ENCODE results near the gene EGFL6. TPM values are rescaled to one million over a fixed set of nuclear protein-coding genes. Genes with fewer than 3 reads are reported as not detected.

EGFL6 gene
- total RNA-seq, 1 experiment from 2014 or later: not detected

DNA sequence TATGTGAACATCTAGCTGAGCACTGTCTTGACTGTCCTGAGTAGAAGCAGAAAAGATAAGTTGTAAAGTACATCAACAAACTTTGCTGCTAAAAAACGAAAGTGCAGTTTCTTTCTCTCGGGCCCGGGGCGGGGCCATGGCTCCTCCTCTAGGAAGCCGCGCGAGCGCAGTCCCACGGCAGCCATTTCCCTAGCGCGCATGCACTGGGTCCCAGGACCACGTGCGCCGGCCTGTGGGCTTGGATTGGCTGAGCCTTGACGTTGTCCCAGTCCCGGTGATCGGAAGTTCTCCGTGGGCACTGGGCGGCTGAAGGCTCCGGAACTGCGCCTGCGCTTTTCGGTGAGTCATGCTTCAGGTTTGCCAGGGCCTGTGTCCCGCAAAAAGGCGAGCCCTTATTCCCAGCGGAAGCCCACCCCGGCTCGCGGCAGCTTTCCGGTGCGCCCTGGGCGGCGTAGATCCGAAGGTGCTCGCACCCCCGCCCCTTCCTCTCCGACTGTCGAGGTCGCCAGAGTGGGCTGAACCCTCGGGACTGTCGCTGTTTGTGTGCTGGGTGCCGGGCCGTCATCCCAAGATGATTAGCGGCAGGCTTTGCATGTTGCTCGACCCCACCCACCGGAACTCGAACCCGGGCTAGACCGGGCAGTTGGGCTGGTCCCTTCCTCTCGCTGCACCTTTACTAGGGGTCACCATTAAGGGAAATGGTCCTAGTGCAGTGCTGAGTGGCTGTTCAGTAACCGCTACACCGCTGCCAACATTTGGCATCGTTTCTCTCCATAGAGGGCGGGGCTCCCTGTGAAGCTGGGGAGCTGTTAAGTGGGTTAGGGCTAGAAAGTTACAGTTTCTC, 83.7 kb downstream of the EGFL6 start, which contains the start of gene TCEANC:
TSS of gene TCEANC (plus strand) at position 292 of the 844 bp plus-strand sequence. CDS start 9,368 bp downstream, outside the sequence.
- Histone ChIP-seq H3K9me2 (replicated peaks; ENCODE audit: low read length) (no peaks in the 10 kb centered on the region), H4K20me1 (ENCODE audit: low read length) (no peaks in the 10 kb centered on the region), H3K9me3 (ENCODE audit: low read length) (no peaks in the 10 kb centered on the region), H2AFZ (ENCODE audit: low read length) (peak within 1 kb of the TSS; percentile 96), H3K27ac (ENCODE audit: low read length) (peak within 1 kb of the TSS; percentile 98), H3K36me3 (ENCODE audit: low read depth, low read length) (no peaks in the 10 kb centered on the region), H3K27me3 (ENCODE audit: low read length) (no peaks in the 10 kb centered on the region), H3K4me2 (ENCODE audit: low read length) (peak within 1 kb of the TSS; percentile 91), H3K4me1 (ENCODE audit: insufficient read depth, low read length) (peaks cover 28% of the 10 kb centered on the region), H3K9ac (ENCODE audit: low read length) (peak within 1 kb of the TSS; percentile 92), H3K79me2 (ENCODE audit: low read length) (no peaks in the 10 kb centered on the region), H3K4me3 (ENCODE audit: low read length) (peak within 1 kb of the TSS; percentile 82), H3F3A (ENCODE audit: low read length, unreplicated experiment) (peaks cover 5% of the 10 kb centered on the region)
- DNase-seq (peak; percentile 97), ATAC-seq (peak; percentile 93)
- intact Hi-C loops (cut with micrococcal nuclease): loop anchor here (1.0 to 10.0 kb wide), 3 partner anchors 82 to 678 kb away; partner anchors contain the start of genes OFD1, TMSB4X and TRAPPC2
- CTCF ChIA-PET: no interaction called here
- TF ChIP-seq, protein P1, sequence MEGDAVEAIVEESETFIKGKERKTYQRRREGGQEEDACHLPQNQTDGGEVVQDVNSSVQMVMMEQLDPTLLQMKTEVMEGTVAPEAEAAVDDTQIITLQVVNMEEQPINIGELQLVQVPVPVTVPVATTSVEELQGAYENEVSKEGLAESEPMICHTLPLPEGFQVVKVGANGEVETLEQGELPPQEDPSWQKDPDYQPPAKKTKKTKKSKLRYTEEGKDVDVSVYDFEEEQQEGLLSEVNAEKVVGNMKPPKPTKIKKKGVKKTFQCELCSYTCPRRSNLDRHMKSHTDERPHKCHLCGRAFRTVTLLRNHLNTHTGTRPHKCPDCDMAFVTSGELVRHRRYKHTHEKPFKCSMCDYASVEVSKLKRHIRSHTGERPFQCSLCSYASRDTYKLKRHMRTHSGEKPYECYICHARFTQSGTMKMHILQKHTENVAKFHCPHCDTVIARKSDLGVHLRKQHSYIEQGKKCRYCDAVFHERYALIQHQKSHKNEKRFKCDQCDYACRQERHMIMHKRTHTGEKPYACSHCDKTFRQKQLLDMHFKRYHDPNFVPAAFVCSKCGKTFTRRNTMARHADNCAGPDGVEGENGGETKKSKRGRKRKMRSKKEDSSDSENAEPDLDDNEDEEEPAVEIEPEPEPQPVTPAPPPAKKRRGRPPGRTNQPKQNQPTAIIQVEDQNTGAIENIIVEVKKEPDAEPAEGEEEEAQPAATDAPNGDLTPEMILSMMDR (conservative IDR thresholded peaks at IDR 0.05; ENCODE audit: low read depth, low read length): no peak
- TF ChIP-seq EZH2phosphoT487 (IDR thresholded peaks at IDR 0.05; ENCODE audit: borderline replicate concordance, low read length) (no peak), EZH2 (IDR thresholded peaks at IDR 0.05; ENCODE audit: low read length, unreplicated experiment) (no peak)
- TSS peak; percentile 74 for BruUV-seq (replicated peaks)
- POLR2A ChIA-PET (ENCODE audit: unreplicated experiment): interaction anchor here (0.7 kb wide), 1 partner anchor 862 kb away, joined by 4 read pairs; no protein-coding TSS in a partner anchor

DNA sequence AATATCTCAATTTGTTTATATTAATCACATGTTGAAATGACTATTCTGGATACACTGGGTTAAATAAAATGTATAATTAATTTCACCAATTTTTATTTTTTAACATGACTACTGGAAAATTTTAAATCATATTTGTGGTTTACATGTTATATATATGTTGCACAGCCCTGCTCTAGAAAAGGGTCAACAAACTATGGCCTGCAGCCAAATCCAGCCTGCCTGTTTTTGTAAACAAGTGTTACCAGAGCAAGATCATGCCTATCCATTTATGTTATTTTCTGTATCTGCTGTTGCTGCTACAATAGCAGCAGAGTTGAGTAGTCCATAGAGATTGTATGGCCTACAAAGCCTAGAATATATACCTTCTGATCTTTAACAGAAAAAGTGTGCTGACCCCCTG, 84.7 kb downstream of the EGFL6 start:
- intact Hi-C loops (cut with micrococcal nuclease): loop anchor here (10.0 kb wide), 1 partner anchor 679 kb away; the partner anchor contains the start of gene TMSB4X
- ChIA-PET CTCF (no interaction called here), POLR2A (ENCODE audit: unreplicated experiment) (no interaction called here)
- no peak overlapping the region for H2AFZ ChIP-seq (ENCODE audit: low read length)
- BruUV-seq (replicated peaks): no TSS peak
- H3F3A ChIP-seq (ENCODE audit: low read length, unreplicated experiment): peaks cover 5% of the 10 kb centered on the region
- H3K79me2 ChIP-seq (ENCODE audit: low read length): no peaks in the 10 kb centered on the region
- peak overlapping the region; percentile 98; the same call in 1 of the 2 replicates for H3K27ac ChIP-seq (ENCODE audit: low read length)
- H3K9ac ChIP-seq (ENCODE audit: low read length): peak overlapping the region; percentile 92
- no peak for DNase-seq
- H3K9me2 ChIP-seq (replicated peaks; ENCODE audit: low read length): no peaks in the 10 kb centered on the region
- peak overlapping the region; percentile 82 for H3K4me3 ChIP-seq (ENCODE audit: low read length)
- H3K27me3 ChIP-seq (ENCODE audit: low read length): no peaks in the 10 kb centered on the region
- H3K4me2 ChIP-seq (ENCODE audit: low read length): peak overlapping the region; percentile 91
- no peaks in the 10 kb centered on the region for H3K36me3 ChIP-seq (ENCODE audit: low read depth, low read length)
- peaks cover 32% of the 10 kb centered on the region for H3K4me1 ChIP-seq (ENCODE audit: insufficient read depth, low read length)
- no peaks in the 10 kb centered on the region for H4K20me1 ChIP-seq (ENCODE audit: low read length)
- no peaks in the 10 kb centered on the region for H3K9me3 ChIP-seq (ENCODE audit: low read length)
- no peak for ATAC-seq
- TF ChIP-seq, protein P1 (conservative IDR thresholded peaks at IDR 0.05; ENCODE audit: low read depth, low read length): no peak
- TF ChIP-seq EZH2phosphoT487 (IDR thresholded peaks at IDR 0.05; ENCODE audit: borderline replicate concordance, low read length) (no peak), EZH2 (IDR thresholded peaks at IDR 0.05; ENCODE audit: low read length, unreplicated experiment) (no peak)

Data from PC-3 (cell line).